Suppressor macrophage (primary cell): ENCODE measurements around the gene CDC42EP3.
A peak's percentile ranks its signal among the peaks of the same experiment; 100 is the strongest.

Source experiments
- DNase-seq, 4 experiments: peaks; one replicate each; pipeline ENCODE4 v3.0.0-alpha.2; 2020 to 2022

Gene CDC42EP3

GRCh38 chr2:37635504-37636380, 35.7 kb downstream of the CDC42EP3 start:
- peak; percentile 92 to 99 (median 94) for DNase-seq

GRCh38 chr2:37634914-37635503, 36.4 kb downstream of the CDC42EP3 start:
- no peak for DNase-seq

GRCh38 chr2:37633845-37634244, 37.6 kb downstream of the CDC42EP3 start:
- DNase-seq = no peak

- no peak for DNase-seq
Observed at GRCh38 chr2:37633234-37633633, 38.2 kb downstream of the CDC42EP3 start.

GRCh38 chr2:37632310-37632709, 39.1 kb downstream of the CDC42EP3 start:
- DNase-seq = no peak

- DNase-seq = no peak
Observed at GRCh38 chr2:37631698-37632097, 39.7 kb downstream of the CDC42EP3 start.

GRCh38 chr2:37631292-37631691, 40.1 kb downstream of the CDC42EP3 start:
- DNase-seq = no peak

GRCh38 chr2:37630776-37631175, 40.7 kb downstream of the CDC42EP3 start:
- no peak for DNase-seq

GRCh38 chr2:37630301-37630700, 41.1 kb downstream of the CDC42EP3 start:
- no peak for DNase-seq

GRCh38 chr2:37629529-37629928, 41.9 kb downstream of the CDC42EP3 start:
- DNase-seq = peak in 1 of 4 experiments; percentile 41

- DNase-seq = peak; percentile 46 to 82 (median 76)
Observed at GRCh38 chr2:37627710-37628109, 43.7 kb downstream of the CDC42EP3 start.

- DNase-seq = peak; percentile 36 to 70 (median 66)
Observed at GRCh38 chr2:37625796-37626571, 45.5 kb downstream of the CDC42EP3 start.

- peak in 1 of 4 experiments; percentile 37 for DNase-seq
Observed at GRCh38 chr2:37625156-37625555, 46.3 kb downstream of the CDC42EP3 start.

- peak; percentile 46 to 87 (median 68) for DNase-seq
Observed at GRCh38 chr2:37623971-37624900, 47.2 kb downstream of the CDC42EP3 start.

GRCh38 chr2:37623406-37623805, 48.0 kb downstream of the CDC42EP3 start:
- peak in 1 of 4 experiments; percentile 29 for DNase-seq

- DNase-seq = peak in 2 of 4 experiments; percentile 52 to 58
Observed at GRCh38 chr2:37622450-37623100, 48.9 kb downstream of the CDC42EP3 start.

GRCh38 chr2:37621199-37621598, 50.2 kb downstream of the CDC42EP3 start:
- DNase-seq = no peak

GRCh38 chr2:37619959-37620300, 51.5 kb downstream of the CDC42EP3 start:
- DNase-seq = peak in 3 of 4 experiments; percentile 59 to 77 (median 67)

GRCh38 chr2:37619230-37619958, 52.0 kb downstream of the CDC42EP3 start:
- DNase-seq = no peak

GRCh38 chr2:37618326-37618725, 53.1 kb downstream of the CDC42EP3 start:
- DNase-seq = no peak
